Kidney tubule cell (primary cell): ENCODE data around the gene NECTIN4.
A peak's percentile ranks its signal among the peaks of the same experiment; 100 is the strongest.
"Not testable (repeated sequence)": the region's sequence is repeated elsewhere in the genome, so short reads cannot be mapped to it uniquely, and the experiment has no call there.

ENCODE experiments used
- DNase-seq: peaks from one replicate; pipeline ENCODE4 v3.0.0-alpha.2; 2018; ENCODE audit warnings: low spot score

NECTIN4 gene

GRCh38 chr1:161054232-161054631 is 35.1 kb downstream of the NECTIN4 start:
- no peak for DNase-seq

GRCh38 chr1:161052899-161053298 is 36.5 kb downstream of the NECTIN4 start:
- DNase-seq = no peak

- DNase-seq = no peak
These were observed 38.1 kb downstream of the NECTIN4 start for GRCh38 chr1:161051219-161051618.

- DNase-seq = no peak
These were observed 40.2 kb downstream of the NECTIN4 start for GRCh38 chr1:161048949-161049722.

GRCh38 chr1:161047436-161048420 is 41.6 kb downstream of the NECTIN4 start:
- no peak for DNase-seq

- DNase-seq = no peak
These were observed 42.6 kb downstream of the NECTIN4 start for GRCh38 chr1:161046605-161047228.

- DNase-seq = peak; percentile 96
These were observed 43.4 kb downstream of the NECTIN4 start, which contains the start of gene USF1 for GRCh38 chr1:161045736-161046604. USF1 (minus strand) TSS chr1:161045977; CDS start chr1:161043275, 2,702 bp downstream.

- peak; percentile 81 for DNase-seq
These were observed 44.2 kb downstream of the NECTIN4 start for GRCh38 chr1:161044908-161045735.

- no peak for DNase-seq
These were observed 44.8 kb downstream of the NECTIN4 start for GRCh38 chr1:161044535-161044907.

- no peak for DNase-seq
These were observed 49.8 kb downstream of the NECTIN4 start for GRCh38 chr1:161039546-161039945.

- no peak for DNase-seq
These were observed 50.2 kb downstream of the NECTIN4 start for GRCh38 chr1:161039154-161039545.

- peak; percentile 79 for DNase-seq
These were observed 50.7 kb downstream of the NECTIN4 start, which contains the start of gene TSTD1 for GRCh38 chr1:161038523-161039153. TSTD1 (minus strand) TSS chr1:161038964; CDS start chr1:161038889, 75 bp downstream.

GRCh38 chr1:161037661-161038522 is 51.5 kb downstream of the NECTIN4 start:
- no peak for DNase-seq

- DNase-seq = no peak
These were observed 55.6 kb downstream of the NECTIN4 start for GRCh38 chr1:161033751-161034150.

GRCh38 chr1:161032409-161032808 is 56.9 kb downstream of the NECTIN4 start:
- no peak for DNase-seq

- no peak for DNase-seq
These were observed 57.5 kb downstream of the NECTIN4 start for GRCh38 chr1:161031874-161032273.

GRCh38 chr1:161029466-161029865 is 59.9 kb downstream of the NECTIN4 start:
- not testable (repeated sequence) for DNase-seq

GRCh38 chr1:161026954-161027353 is 62.4 kb downstream of the NECTIN4 start:
- not testable (repeated sequence) for DNase-seq

GRCh38 chr1:161022432-161022831 is 66.9 kb downstream of the NECTIN4 start:
- not testable (repeated sequence) for DNase-seq
